Natural killer cell treated with Interleukin-12 subunit alpha and Interleukin-12 subunit beta and Interleukin-15 and Interleukin-18, amount 100 ng/mL, for 72 hours (primary cell): ENCODE data around the gene DUS3L. TPM values are rescaled to one million over a fixed set of nuclear protein-coding genes. Genes with fewer than 3 reads are reported as not detected.

Experiments used
- ATAC-seq, 2 donors: fragments of 150-1000 bp; cut with Tn5 transposase in 1 of 2; sonication (Bioruptor Pico), chemical (Tn5 transposase) in 1 of 2; 2 replicates each; pipeline ENCODE4 v1.10.0; 2021
- DNase-seq: peaks from one replicate; pipeline ENCODE4 v3.0.0; 2022; ENCODE audit warnings: low spot score
- H3K27ac Mint-ChIP-seq, 2 donors: 1 replicate in 1 of 2; 2 replicates in 1 of 2; pipeline ENCODE4 v1.8.0; 2022; ENCODE audit warnings: mixed read lengths in 2 of 2, mild to moderate bottlenecking in 1 of 2, moderate library complexity in 1 of 2
- H3K27me3 Mint-ChIP-seq, 2 donors: 1 replicate in 1 of 2; 2 replicates in 1 of 2; pipeline ENCODE4 v1.8.0; 2022; ENCODE audit warnings: mixed read lengths in 2 of 2
- H3K36me3 Mint-ChIP-seq: one replicate; pipeline ENCODE4 v1.8.0; 2022; ENCODE audit warnings: mixed read lengths
- H3K4me1 Mint-ChIP-seq, 2 donors: 1 replicate in 1 of 2; 2 replicates in 1 of 2; pipeline ENCODE4 v1.8.0; 2022; ENCODE audit warnings: low read depth in 2 of 2, mixed read lengths in 2 of 2, mild to moderate bottlenecking in 1 of 2
- H3K4me3 Mint-ChIP-seq: one replicate; pipeline ENCODE4 v1.8.0; 2022; ENCODE audit warnings: mixed read lengths
- H3K9me3 Mint-ChIP-seq: 2 replicates; pipeline ENCODE4 v1.8.0; 2022; ENCODE audit warnings: mixed read lengths
- total RNA-seq, 2 donors: library from RNA; stranded (reverse); gene quantifications; one replicate each; pipeline ENCODE4 v1.2.3, GENCODE V29; 2022

DUS3L gene
- total RNA-seq: 100 to 1,000 TPM in 1 of 2 donors, 10 to 100 TPM in 1; 90.1 to 155 TPM

- H3K4me1 Mint-ChIP-seq: peaks cover 11 to 13% of the 10 kb centered on the region in 2 donors
- H3K27ac Mint-ChIP-seq: peak within 1 kb of the TSS; percentile 99 to 100
- peaks cover 0 to 4% of the 10 kb centered on the region in 2 donors for H3K27me3 Mint-ChIP-seq
- DNase-seq (peak; percentile 97), ATAC-seq (peak; percentile 98)
- no peaks in the 10 kb centered on the region for H3K9me3 Mint-ChIP-seq
- H3K4me3 Mint-ChIP-seq: peak within 1 kb of the TSS; percentile 96
- peaks cover 6% of the 10 kb centered on the region for H3K36me3 Mint-ChIP-seq
These were observed at the start of gene DUS3L for GRCh38 chr19:5790559-5791520. DUS3L (minus strand) TSS chr19:5791163; CDS start chr19:5791141, 22 bp downstream.

GRCh38 chr19:5839065-5840017 lies 48.4 kb upstream of the DUS3L start, which contains the start of gene FUT6:
FUT6 (minus strand) TSS chr19:5839702; CDS start chr19:5832567, 7,135 bp downstream.
- Mint-ChIP-seq H3K9me3 (no peaks in the 10 kb centered on the region), H3K27me3 (no peaks in the 10 kb centered on the region), H3K4me3 (no peak within 1 kb of the TSS), H3K4me1 (no peaks in the 10 kb centered on the region), H3K36me3 (no peaks in the 10 kb centered on the region), H3K27ac (no peak within 1 kb of the TSS)
- DNase-seq (no peak), ATAC-seq (no peak)

- Mint-ChIP-seq H3K4me3 (no peak overlapping the region), H3K36me3 (no peaks in the 10 kb centered on the region), H3K27ac (no peak overlapping the region), H3K9me3 (no peaks in the 10 kb centered on the region), H3K4me1 (no peaks in the 10 kb centered on the region), H3K27me3 (no peaks in the 10 kb centered on the region)
- DNase-seq (no peak), ATAC-seq (no peak)
These were observed 47.5 kb upstream of the DUS3L start for GRCh38 chr19:5838353-5839064.

GRCh38 chr19:5837761-5838352 lies 46.9 kb upstream of the DUS3L start:
- H3K9me3 Mint-ChIP-seq: no peaks in the 10 kb centered on the region
- H3K27ac Mint-ChIP-seq: no peak overlapping the region
- no peak for ATAC-seq

GRCh38 chr19:5832527-5833216 lies 41.7 kb upstream of the DUS3L start:
- DNase-seq: no peak

More at GRCh38 chr19:5837761-5838352, 46.9 kb upstream of the DUS3L start:
- no peak for DNase-seq
- H3K36me3 Mint-ChIP-seq: no peaks in the 10 kb centered on the region
- no peaks in the 10 kb centered on the region for H3K4me1 Mint-ChIP-seq
- H3K27me3 Mint-ChIP-seq: no peaks in the 10 kb centered on the region
- H3K4me3 Mint-ChIP-seq: no peak overlapping the region

GRCh38 chr19:5832061-5832460 lies 41.1 kb upstream of the DUS3L start:
- H3K36me3 Mint-ChIP-seq: no peaks in the 10 kb centered on the region
- H3K4me1 Mint-ChIP-seq: peaks cover 9 to 12% of the 10 kb centered on the region in 2 donors
- no peaks in the 10 kb centered on the region for H3K9me3 Mint-ChIP-seq
- no peak for DNase-seq
- ATAC-seq: no peak
- no peaks in the 10 kb centered on the region for H3K27me3 Mint-ChIP-seq
- no peak overlapping the region for H3K4me3 Mint-ChIP-seq
- H3K27ac Mint-ChIP-seq: no peak overlapping the region

More at GRCh38 chr19:5832527-5833216, 41.7 kb upstream of the DUS3L start:
- ATAC-seq: no peak
- Mint-ChIP-seq H3K4me3 (no peak overlapping the region), H3K27me3 (no peaks in the 10 kb centered on the region), H3K4me1 (peaks cover 7 to 9% of the 10 kb centered on the region in 2 donors), H3K9me3 (no peaks in the 10 kb centered on the region), H3K36me3 (no peaks in the 10 kb centered on the region), H3K27ac (no peak overlapping the region)

- Mint-ChIP-seq H3K9me3 (no peaks in the 10 kb centered on the region), H3K4me1 (peaks cover 10 to 15% of the 10 kb centered on the region in 2 donors), H3K36me3 (no peaks in the 10 kb centered on the region), H3K27me3 (no peaks in the 10 kb centered on the region), H3K4me3 (no peak overlapping the region), H3K27ac (no peak overlapping the region)
- DNase-seq (no peak), ATAC-seq (no peak)
These were observed 40.2 kb upstream of the DUS3L start for GRCh38 chr19:5831159-5831558.

GRCh38 chr19:5829567-5830310 lies 38.8 kb upstream of the DUS3L start:
- peak overlapping the region; percentile 38 for H3K4me3 Mint-ChIP-seq
- H3K36me3 Mint-ChIP-seq: no peaks in the 10 kb centered on the region
- peak overlapping the region in 1 of 2 donors; percentile 9 for H3K27ac Mint-ChIP-seq
- no peaks in the 10 kb centered on the region for H3K9me3 Mint-ChIP-seq
- DNase-seq (no peak), ATAC-seq (no peak)
- H3K27me3 Mint-ChIP-seq: no peaks in the 10 kb centered on the region
- peaks cover 10 to 15% of the 10 kb centered on the region in 2 donors for H3K4me1 Mint-ChIP-seq

- H3K9me3 Mint-ChIP-seq: no peaks in the 10 kb centered on the region
- H3K36me3 Mint-ChIP-seq: no peaks in the 10 kb centered on the region
- H3K27ac Mint-ChIP-seq: peak overlapping the region; percentile 94
- H3K4me3 Mint-ChIP-seq: peak overlapping the region; percentile 96
- peaks cover 10 to 15% of the 10 kb centered on the region in 2 donors for H3K4me1 Mint-ChIP-seq
- H3K27me3 Mint-ChIP-seq: no peaks in the 10 kb centered on the region
- ATAC-seq: no peak
- DNase-seq: no peak
These were observed 38.0 kb upstream of the DUS3L start for GRCh38 chr19:5828661-5829566.

- no peaks in the 10 kb centered on the region for H3K36me3 Mint-ChIP-seq
- H3K27me3 Mint-ChIP-seq: no peaks in the 10 kb centered on the region
- ATAC-seq: peak; percentile 90 to 92
- H3K4me1 Mint-ChIP-seq: peaks cover 10 to 15% of the 10 kb centered on the region in 2 donors
- H3K9me3 Mint-ChIP-seq: no peaks in the 10 kb centered on the region
- peak overlapping the region; percentile 96 for H3K4me3 Mint-ChIP-seq
- DNase-seq: peak; percentile 98
- peak overlapping the region; percentile 94 for H3K27ac Mint-ChIP-seq
These were observed 37.1 kb upstream of the DUS3L start for GRCh38 chr19:5827891-5828660.
